HepG2 (cell line): Measurements from ENCODE around the gene CEACAM16. TPM values are rescaled to one million over a fixed set of nuclear protein-coding genes. Genes with fewer than 3 reads are reported as not detected.
A peak's percentile ranks its signal among the peaks of the same experiment; 100 is the strongest.

Experiments
- CHD2 ChIP-seq: IDR thresholded peaks from 2 replicates; pipeline ENCODE4 v1.6.1; 2011; ENCODE audit warnings: low read depth, low read length, improper control_type of control experiment
- DBP ChIP-seq: sonication (generic); formaldehyde crosslinking; IDR thresholded peaks from 2 replicates; pipeline ENCODE4 v1.4.0; 2020; ENCODE audit warnings: missing genetic modification reagents; ENCODE audit errors: not compliant biosample characterization
- FOXA1 ChIP-seq, 2 experiments: fragments of 450-650 bp in 1 of 2; sonication (generic) in 1 of 2; formaldehyde crosslinking in 1 of 2; IDR thresholded peaks; 2 replicates each; pipeline versions ENCODE4 v1.4.0 to v1.6.1; 2016 to 2020; ENCODE audit warnings: missing genetic modification reagents in 1 of 2
- FOXO1 ChIP-seq: sonication (generic); formaldehyde crosslinking; IDR thresholded peaks from 2 replicates; pipeline ENCODE4 v1.4.0; 2020; ENCODE audit warnings: missing genetic modification reagents
- HNF1A ChIP-seq, 2 experiments: sonication (generic) in 1 of 2; formaldehyde crosslinking in 1 of 2; IDR thresholded peaks; 2 replicates each; pipeline versions ENCODE4 v1.4.0 to v1.6.1; 2016 to 2020; ENCODE audit warnings: borderline replicate concordance in 1 of 2, low read depth in 1 of 2, mild to moderate bottlenecking in 1 of 2, missing genetic modification reagents in 1 of 2
- KLF13 ChIP-seq: sonication (generic); formaldehyde crosslinking; IDR thresholded peaks from 2 replicates; pipeline ENCODE4 v1.4.0; 2020; ENCODE audit warnings: mild to moderate bottlenecking, missing genetic modification reagents
- NR2F2 ChIP-seq: IDR thresholded peaks from 2 replicates; pipeline ENCODE4 v1.6.1; 2012; ENCODE audit warnings: low read depth, inconsistent platforms, borderline replicate concordance
- PRMT3 ChIP-seq: sonication (generic); formaldehyde crosslinking; IDR thresholded peaks from 2 replicates; pipeline ENCODE4 v1.8.1; 2022; ENCODE audit warnings: low read depth, mild to moderate bottlenecking, moderate library complexity, missing genetic modification reagents, borderline replicate concordance
- SALL1 ChIP-seq: sonication (generic); formaldehyde crosslinking; IDR thresholded peaks from 2 replicates; pipeline ENCODE4 v1.8.0; 2022; ENCODE audit warnings: mild to moderate bottlenecking, missing genetic modification reagents
- SMAD9 ChIP-seq: sonication (generic); formaldehyde crosslinking; IDR thresholded peaks from 2 replicates; pipeline ENCODE4 v1.5.1; 2020; ENCODE audit warnings: mild to moderate bottlenecking, missing genetic modification reagents
- SP1 ChIP-seq, 2 experiments: fragments of 450-650 bp in 1 of 2; sonication (generic) in 1 of 2; formaldehyde crosslinking in 1 of 2; IDR thresholded peaks; 2 replicates each; pipeline versions ENCODE4 v1.4.0 to v1.6.1; 2016 to 2020; ENCODE audit warnings: missing genetic modification reagents in 1 of 2
- TEAD3 ChIP-seq: optimal IDR thresholded peaks from 2 replicates; pipeline ENCODE3; 2016; ENCODE audit warnings: borderline replicate concordance
- ZEB1 ChIP-seq: IDR thresholded peaks from 2 replicates; pipeline ENCODE4 v1.6.1; 2012; ENCODE audit warnings: mild to moderate bottlenecking, low read depth, inconsistent platforms; ENCODE audit not compliant: insufficient replicate concordance
- ZFP36L2 ChIP-seq: sonication (generic); formaldehyde crosslinking; IDR thresholded peaks from 2 replicates; pipeline ENCODE4 v1.4.0; 2020; ENCODE audit warnings: missing genetic modification reagents
- ZGPAT ChIP-seq: IDR thresholded peaks from 2 replicates; pipeline ENCODE4 v1.6.1; 2016; ENCODE audit warnings: mild to moderate bottlenecking
- ZNF121 ChIP-seq: sonication (generic); formaldehyde crosslinking; IDR thresholded peaks from 2 replicates; pipeline ENCODE4 v1.5.0; 2020; ENCODE audit warnings: mild to moderate bottlenecking, missing genetic modification reagents
- ZNF263 ChIP-seq: sonication (generic); formaldehyde crosslinking; IDR thresholded peaks from 2 replicates; pipeline ENCODE4 v1.4.0; 2020; ENCODE audit warnings: missing genetic modification reagents
- ZNF414 ChIP-seq: sonication (generic); formaldehyde crosslinking; IDR thresholded peaks from 2 replicates; pipeline ENCODE4 v1.5.0; 2020; ENCODE audit warnings: missing genetic modification reagents
- ZNF468 ChIP-seq: sonication (generic); formaldehyde crosslinking; IDR thresholded peaks from 2 replicates; pipeline ENCODE4 v1.8.0; 2022; ENCODE audit warnings: mild to moderate bottlenecking, moderate library complexity, missing genetic modification reagents
- ZNF777 ChIP-seq: sonication (generic); formaldehyde crosslinking; IDR thresholded peaks from 2 replicates; pipeline ENCODE4 v1.4.0; 2020; ENCODE audit warnings: missing genetic modification reagents
- ZNF781 ChIP-seq: sonication (generic); formaldehyde crosslinking; IDR thresholded peaks from 2 replicates; pipeline ENCODE4 v1.5.1; 2020; ENCODE audit warnings: borderline replicate concordance, mild to moderate bottlenecking, missing genetic modification reagents; ENCODE audit errors: not compliant biosample characterization
- polyA plus RNA-seq, 8 experiments: library from polyadenylated mRNA; depleted of rRNA in 3 of 8; stranded (reverse) in 7 of 8; unstranded in 1 of 8; fragments of >200 nt; fragmentation: Illumina TruSeq in 4 of 8; extraction: Trizol in 4 of 8; gene quantifications; 2 replicates each; pipeline versions ENCODE4 v1.2.1 to v1.2.3, GENCODE V29; 2011 to 2016; ENCODE audit warnings: low read depth in 4 of 8, missing spikeins in 1 of 8, mixed read lengths in 1 of 8; ENCODE audit not compliant: insufficient read depth in 1 of 8
- total RNA-seq, 5 experiments: library from RNA; depleted of rRNA; stranded (reverse); fragments of >200 nt; fragmentation: Illumina TruSeq; extraction: Trizol; gene quantifications; 2 replicates each; pipeline ENCODE4 v1.2.3, GENCODE V29; 2016; ENCODE audit warnings: low read depth in 1 of 5
- TF ChIP-seq, protein P1 (sequence below): sonication (generic); formaldehyde crosslinking; IDR thresholded peaks from 2 replicates; pipeline ENCODE4 v1.4.0; 2020; ENCODE audit warnings: mild to moderate bottlenecking, missing genetic modification reagents

Gene CEACAM16
- total and polyA plus RNA-seq, 2 of the 13 experiments (the other 11 are each of a cell fraction or from before 2014, with no cell fraction given): not detected

DNA sequence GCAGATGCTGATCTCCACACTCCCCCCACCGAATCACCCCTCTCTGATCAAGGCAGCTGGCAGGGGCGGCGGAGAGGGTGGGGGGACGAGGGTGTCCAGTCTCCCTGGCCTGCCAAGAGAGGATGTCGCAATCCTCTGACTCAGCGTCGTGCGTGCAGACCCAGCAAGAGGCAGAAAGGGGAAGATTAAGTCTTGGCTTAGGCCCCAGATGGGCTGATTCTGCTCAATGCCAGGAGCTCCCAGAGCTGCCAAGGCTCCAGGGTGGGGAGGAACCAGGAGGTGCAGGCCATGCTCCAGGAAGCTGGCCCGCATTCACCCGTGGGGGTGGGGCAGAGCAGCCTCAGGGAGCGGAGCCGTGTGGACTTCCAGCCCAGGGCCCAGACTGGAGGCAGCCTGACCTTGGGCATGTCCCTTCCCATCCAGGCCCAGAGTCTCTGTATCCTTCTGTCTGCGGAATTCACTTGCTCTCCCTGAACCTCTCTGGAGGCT lies 42.9 kb downstream of the CEACAM16 start (continued):
- TF ChIP-seq ZNF468 (CRISPR knock-in tag) (no peak), SALL1 (peak; percentile 72), ZNF777 (CRISPR knock-in tag) (no peak), ZNF263 (peak; percentile 26; the same call in 1 of the 2 replicates), CHD2 (no peak), FOXA1 (IDR thresholded peaks at IDR 0.05) (no peak), FOXA1 (CRISPR knock-in tag; IDR thresholded peaks at IDR 0.05) (no peak), DBP (CRISPR knock-in tag) (no peak), ZEB1 (no peak), NR2F2 (no peak), PRMT3 (CRISPR knock-in tag) (no peak), ZNF414 (no peak), ZFP36L2 (CRISPR knock-in tag) (no peak), ZNF121 (CRISPR knock-in tag) (peak; percentile 44), SMAD9 (CRISPR knock-in tag) (no peak), SP1 (IDR thresholded peaks at IDR 0.05) (no peak), SP1 (CRISPR knock-in tag; IDR thresholded peaks at IDR 0.05) (no peak), ZNF781 (CRISPR knock-in tag) (no peak), TEAD3 (CRISPR knock-in tag) (peak; percentile 37), HNF1A (IDR thresholded peaks at IDR 0.05; ENCODE audit: low read depth) (no peak), HNF1A (CRISPR knock-in tag; IDR thresholded peaks at IDR 0.05; ENCODE audit: borderline replicate concordance) (peak; percentile 38; the same call in 1 of the 2 replicates), KLF13 (no peak), ZGPAT (CRISPR knock-in tag) (peak; percentile 74; the same call in 1 of the 2 replicates), FOXO1 (CRISPR knock-in tag) (0 out of 2 replicates have a peak, but pooled peaks have one; percentile 12)
- TF ChIP-seq, protein P1, sequence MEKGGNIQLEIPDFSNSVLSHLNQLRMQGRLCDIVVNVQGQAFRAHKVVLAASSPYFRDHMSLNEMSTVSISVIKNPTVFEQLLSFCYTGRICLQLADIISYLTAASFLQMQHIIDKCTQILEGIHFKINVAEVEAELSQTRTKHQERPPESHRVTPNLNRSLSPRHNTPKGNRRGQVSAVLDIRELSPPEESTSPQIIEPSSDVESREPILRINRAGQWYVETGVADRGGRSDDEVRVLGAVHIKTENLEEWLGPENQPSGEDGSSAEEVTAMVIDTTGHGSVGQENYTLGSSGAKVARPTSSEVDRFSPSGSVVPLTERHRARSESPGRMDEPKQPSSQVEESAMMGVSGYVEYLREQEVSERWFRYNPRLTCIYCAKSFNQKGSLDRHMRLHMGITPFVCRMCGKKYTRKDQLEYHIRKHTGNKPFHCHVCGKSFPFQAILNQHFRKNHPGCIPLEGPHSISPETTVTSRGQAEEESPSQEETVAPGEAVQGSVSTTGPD (CRISPR knock-in tag): no peak
